GM21529 (cell line): Measurements from ENCODE around the gene SV2A.
A peak's percentile ranks its signal among the peaks of the same experiment; 100 is the strongest.

Experiments
- ATAC-seq: cut with Tn5 transposase; IDR thresholded peaks from one replicate; pipeline ENCODE4 v1.9.1; 2021; ENCODE audit not compliant: unreplicated experiment

The SV2A gene

DNA sequence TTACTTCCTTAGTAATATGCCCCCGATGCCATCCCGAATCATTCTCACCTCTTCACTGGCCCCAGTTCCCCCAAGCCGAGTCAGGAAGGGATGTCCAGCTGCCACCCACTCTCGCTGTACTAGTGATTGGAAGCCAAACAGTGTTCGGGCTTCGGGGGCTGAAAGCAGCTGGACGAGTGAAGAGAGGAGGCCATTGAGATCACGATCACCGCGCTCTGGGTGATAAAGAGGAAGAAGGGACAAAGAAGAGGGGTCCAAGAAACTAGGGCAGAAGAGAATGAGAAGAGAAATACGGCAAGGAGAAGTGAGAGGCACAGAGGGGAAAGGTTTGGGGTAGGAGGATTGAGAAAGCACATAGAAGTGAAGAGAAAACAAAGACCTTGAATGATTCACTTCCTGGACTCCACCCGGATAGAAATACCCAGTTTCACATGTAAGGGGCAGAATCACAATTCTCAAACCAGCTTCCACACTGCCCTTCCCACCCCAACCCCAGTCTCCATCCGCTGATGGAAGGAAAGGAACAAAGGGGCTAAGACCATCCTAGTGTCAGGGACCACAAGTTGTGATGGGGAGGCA is 13.7 kb upstream of the SV2A start:
- ATAC-seq, result no peak

GRCh38 chr1:149929856-149930255 is 12.2 kb upstream of the SV2A start:
- no peak for ATAC-seq

- no peak for ATAC-seq
Measured at GRCh38 chr1:149928401-149928724, 10.7 kb upstream of the SV2A start.

GRCh38 chr1:149927563-149928400 is 10.1 kb upstream of the SV2A start, which contains the start of gene SF3B4:
TSS of gene SF3B4 (minus strand) at chr1:149927803. CDS start at chr1:149927759, 44 bp downstream.
- peak; percentile 94 for ATAC-seq

- no peak for ATAC-seq
Measured at GRCh38 chr1:149927056-149927562, 9.5 kb upstream of the SV2A start.

DNA sequence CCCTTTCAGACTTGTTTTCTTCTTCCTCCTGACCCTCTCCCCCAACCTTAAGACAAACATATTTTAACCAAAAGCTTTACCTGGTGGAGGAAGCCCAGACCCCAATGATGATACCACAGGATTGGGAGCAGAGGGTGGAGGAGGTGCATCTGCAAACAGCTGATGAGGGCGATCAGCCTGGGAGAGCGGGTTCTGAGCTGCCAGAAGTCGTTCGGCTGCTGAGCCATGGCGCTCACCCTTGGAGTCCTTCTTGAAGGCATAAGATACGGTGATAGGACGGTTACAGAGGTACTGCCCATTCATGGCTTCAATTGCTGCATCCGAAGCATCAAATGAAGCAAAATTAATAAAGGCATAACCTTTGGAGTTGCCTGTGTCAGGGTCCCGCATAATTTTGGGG is 8.7 kb upstream of the SV2A start:
- no peak for ATAC-seq

DNA sequence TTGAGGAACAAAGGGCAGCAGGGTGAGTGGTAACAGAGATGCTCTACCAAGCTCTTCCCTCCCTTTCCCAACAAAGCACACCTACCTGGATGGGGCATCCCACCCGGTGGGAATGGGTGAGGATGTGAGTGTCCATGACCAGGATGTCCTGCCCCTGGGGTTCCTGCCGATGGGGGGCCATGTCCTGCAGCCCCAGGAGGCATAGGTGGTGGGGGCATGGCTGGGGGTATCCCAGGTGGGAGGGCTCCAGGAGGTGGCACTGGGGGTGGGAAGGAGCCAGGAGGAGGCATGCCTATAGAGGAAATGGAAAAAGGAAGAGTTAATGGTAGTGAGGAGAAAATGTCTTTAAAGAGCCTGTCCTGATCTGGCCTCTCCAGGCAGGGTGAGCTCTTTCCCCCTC is 8.1 kb upstream of the SV2A start:
- ATAC-seq, result no peak

GRCh38 chr1:149925345-149925744 is 7.7 kb upstream of the SV2A start:
- no peak for ATAC-seq

- no peak for ATAC-seq
Measured at GRCh38 chr1:149923626-149924025, 6.0 kb upstream of the SV2A start.

- ATAC-seq, result no peak
Measured at GRCh38 chr1:149916898-149917252, 769 bp downstream of the SV2A start.

DNA sequence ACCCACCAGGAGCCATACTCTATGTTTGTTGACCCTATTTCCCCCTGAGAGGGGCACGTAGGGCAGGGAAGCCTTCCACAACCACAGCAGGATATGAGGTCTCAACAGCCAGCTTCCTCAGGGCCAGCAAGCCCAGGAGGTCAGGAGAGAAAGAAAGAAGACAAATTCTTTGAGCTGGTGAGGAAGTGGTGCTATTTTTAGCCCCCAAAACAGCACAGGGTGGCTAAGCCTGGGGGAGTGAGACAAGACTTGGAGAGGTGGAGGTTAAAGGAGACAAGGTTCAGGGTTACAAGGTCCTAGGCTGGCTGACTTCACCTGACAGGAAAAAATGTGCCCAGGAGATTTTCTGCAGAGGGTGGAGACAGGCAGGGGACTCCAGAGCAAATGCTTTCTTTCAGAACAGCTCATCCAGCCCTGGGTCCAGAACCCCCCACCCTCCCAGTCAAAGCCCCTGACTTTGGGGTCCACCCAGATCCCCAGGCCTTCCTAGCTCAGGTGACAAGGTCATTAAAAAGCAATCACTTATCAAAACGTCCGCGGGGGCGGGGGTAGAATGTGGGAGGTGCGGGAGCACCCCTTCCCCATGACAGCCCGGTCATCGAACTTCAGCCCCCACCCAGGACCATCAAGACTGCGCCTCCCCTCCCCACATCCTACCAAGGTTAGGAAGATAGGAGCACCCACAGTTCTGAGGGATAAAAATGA is 1.3 kb downstream of the SV2A start:
- no peak for ATAC-seq

DNA sequence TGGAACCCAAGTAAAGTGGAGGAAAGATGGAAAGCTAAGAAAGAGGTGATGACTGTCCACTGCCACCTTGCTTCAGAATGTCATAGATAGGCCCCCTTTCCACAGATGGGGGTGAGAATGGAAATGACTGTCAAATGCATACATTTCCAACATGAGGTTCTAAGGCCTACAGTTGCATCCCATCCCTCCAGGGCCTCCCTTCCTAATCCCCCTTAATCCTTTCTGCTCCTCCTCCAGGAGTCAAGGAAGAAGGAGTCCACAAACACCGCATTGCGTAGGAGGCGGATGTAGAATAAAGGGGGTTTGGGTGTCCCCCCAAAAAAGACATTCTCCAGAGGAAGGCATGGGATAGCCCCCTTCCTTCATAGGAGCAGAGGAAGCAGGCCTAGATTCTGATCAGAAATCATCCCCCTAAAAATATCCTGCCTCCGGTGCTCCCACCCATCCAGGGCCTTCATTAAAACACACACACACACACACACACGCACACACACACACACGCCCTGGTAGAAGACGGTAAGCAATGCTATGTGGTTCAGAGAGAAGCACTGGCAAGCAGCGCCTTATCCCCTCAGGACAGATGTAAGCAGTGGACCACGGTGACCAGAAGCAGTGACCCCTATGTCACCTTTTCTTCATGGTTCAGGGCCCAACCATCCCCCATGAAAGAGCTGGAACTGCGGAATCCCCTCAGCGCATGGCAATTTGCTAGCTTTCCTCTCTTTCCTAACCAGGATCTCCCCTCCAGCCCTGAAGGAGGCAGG is 2.0 kb downstream of the SV2A start:
- no peak for ATAC-seq

DNA sequence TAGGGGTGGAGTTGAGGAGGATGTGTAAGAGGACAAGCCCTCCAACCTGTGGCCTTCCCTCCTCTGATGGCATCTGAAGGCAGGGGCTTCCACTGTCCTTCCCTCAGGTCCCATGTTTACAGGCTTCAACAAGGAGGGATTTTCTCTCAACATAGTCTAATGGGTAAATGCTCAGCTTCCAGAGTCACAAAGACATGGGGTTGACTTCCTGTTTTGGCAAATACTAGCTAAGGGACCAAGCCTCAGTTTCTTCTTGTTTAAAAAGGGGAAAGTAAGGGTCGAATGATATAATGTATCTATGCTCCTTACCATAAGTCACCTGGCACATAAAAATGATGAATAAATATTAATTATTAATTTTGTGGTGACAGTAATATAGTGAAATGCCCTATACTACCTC is 3.1 kb downstream of the SV2A start:
- no peak for ATAC-seq

- ATAC-seq, result no peak
Measured at GRCh38 chr1:149906570-149907075, 11.0 kb downstream of the SV2A start.

DNA sequence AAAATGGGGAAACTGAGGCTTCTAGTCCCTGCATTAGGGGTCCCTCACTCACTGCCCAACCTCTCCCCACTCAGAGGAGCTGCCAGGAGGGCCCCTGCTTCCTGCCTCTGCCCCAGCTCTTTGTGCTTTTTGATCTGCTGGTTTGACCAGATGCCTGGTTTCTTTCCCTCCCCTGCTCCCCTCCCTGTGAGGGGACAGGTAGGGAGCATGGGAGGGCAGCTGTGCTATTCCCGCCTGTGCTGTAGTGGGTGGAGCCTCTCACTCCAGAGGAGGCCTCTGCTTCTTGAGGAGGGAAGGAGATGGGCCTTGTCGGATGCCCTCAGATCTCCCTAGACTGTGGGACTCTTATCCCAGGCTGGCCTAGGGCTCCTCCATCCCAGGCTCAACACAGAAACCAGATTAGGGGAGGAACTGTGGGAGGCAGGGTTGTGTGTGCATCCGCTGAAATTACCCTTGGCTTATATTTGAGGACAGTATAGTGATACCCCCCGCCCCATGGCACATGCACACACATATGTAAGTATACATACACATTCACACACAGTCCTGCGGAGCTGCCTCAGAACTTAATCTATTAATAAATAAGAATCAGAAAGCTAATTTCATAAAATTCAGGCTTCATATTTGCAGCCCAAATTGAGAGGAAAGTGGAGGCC is 13.7 kb downstream of the SV2A start:
- no peak for ATAC-seq

DNA sequence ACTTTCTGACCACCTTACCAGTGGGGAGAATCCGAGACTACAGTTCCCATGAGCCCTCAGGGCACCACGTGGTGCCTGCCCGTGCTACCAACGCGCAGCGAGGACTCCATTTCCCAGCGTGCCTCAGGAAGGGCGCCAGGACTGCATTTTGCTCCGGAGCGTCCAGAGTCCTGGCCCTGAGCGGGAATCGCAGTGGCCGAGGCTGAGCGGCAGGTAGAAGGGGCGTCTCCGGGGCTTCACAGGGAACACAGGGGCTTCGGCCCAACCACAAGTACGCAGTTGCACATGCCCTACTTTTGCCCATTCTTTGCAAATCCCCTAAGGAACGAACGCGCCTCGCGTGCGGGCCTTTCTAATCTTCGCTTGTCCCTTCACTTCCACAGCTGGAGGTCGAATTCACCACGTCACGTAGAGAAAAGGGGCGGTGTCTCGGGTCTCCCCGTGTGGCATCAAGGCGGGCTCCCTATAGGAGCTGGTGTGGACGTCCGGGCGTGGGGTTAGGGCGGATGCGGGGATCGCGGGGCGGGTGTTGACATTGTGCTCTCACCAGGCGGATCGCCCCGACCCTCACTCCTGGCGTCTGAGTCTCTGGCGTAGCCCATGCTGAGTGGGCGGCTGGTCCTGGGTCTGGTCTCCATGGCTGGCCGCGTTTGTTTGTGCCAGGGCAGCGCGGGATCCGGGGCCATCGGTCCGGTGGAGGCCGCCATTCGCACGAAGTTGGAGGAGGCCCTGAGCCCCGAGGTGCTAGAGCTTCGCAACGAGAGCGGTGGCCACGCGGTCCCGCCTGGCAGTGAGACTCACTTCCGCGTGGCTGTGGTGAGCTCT is 18.0 kb downstream of the SV2A start, which contains the start of gene BOLA1:
Gene BOLA1, plus strand, starts transcription at position 109 of the 825 bp plus-strand sequence. Its CDS starts 492 bp downstream, at position 601.
- peak; percentile 98 for ATAC-seq

- ATAC-seq, result no peak
Measured at GRCh38 chr1:149896575-149896974, 21.1 kb downstream of the SV2A start.

DNA sequence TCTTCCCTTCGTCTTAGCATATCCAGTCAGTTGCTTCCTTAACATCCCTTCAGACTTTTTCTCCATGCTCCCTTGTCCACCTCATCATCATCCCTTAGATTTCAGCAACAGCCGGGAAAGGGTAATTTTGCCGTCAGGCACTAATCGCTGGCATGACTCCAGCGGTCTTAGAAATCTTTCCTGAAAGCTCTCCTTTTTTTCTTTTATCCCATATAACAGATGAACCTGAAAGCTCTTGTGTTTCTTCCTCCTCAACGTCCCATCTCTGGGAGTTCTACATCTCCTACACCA is 28.7 kb downstream of the SV2A start:
- no peak for ATAC-seq

- ATAC-seq, result peak; percentile 19
Measured at GRCh38 chr1:149888247-149888998, 29.2 kb downstream of the SV2A start.
